Karpas-422 (cell line): ENCODE measurements around the gene SHOX. TPM values are rescaled to one million over a fixed set of nuclear protein-coding genes. Genes with fewer than 3 reads are reported as not detected.

Experiments used
- DNase-seq: peaks from one replicate; pipeline ENCODE4 v3.0.0-alpha.2; 2015
- H2AFZ ChIP-seq: fragments of 200-600 bp; sonication (generic); 2 replicates; pipeline ENCODE4 v1.6.1; 2014; ENCODE audit warnings: antibody characterized with exemption, low read length, mixed read lengths
- H3K27ac ChIP-seq: fragments of 200-600 bp; sonication (generic); 2 replicates; pipeline ENCODE4 v1.5.1; 2014; ENCODE audit warnings: mild to moderate bottlenecking, low read length, moderate library complexity
- H3K27me3 ChIP-seq: fragments of 200-600 bp; sonication (generic); 2 replicates; pipeline ENCODE4 v1.6.1; 2014; ENCODE audit warnings: low read length, mixed read lengths
- H3K36me3 ChIP-seq: fragments of 200-600 bp; sonication (generic); 2 replicates; pipeline ENCODE4 v1.6.1; 2014; ENCODE audit warnings: low read length, mixed read lengths; ENCODE audit not compliant: insufficient read depth
- H3K4me1 ChIP-seq: fragments of 200-600 bp; sonication (generic); 2 replicates; pipeline ENCODE4 v1.6.1; 2014; ENCODE audit warnings: mild to moderate bottlenecking, low read length, mixed read lengths
- H3K4me2 ChIP-seq: fragments of 200-600 bp; sonication (generic); 2 replicates; pipeline ENCODE4 v1.6.1; 2014; ENCODE audit warnings: low read length, low read depth, mild to moderate bottlenecking; ENCODE audit not compliant: poor library complexity, severe bottlenecking
- H3K4me3 ChIP-seq: fragments of 200-600 bp; sonication (generic); 2 replicates; pipeline ENCODE4 v1.5.1; 2014; ENCODE audit warnings: mild to moderate bottlenecking, antibody characterized with exemption, low read length, mixed read lengths
- H3K79me2 ChIP-seq: fragments of 200-600 bp; sonication (generic); 2 replicates; pipeline ENCODE4 v1.6.1; 2014; ENCODE audit warnings: mild to moderate bottlenecking, low read length, mixed read lengths
- H3K9ac ChIP-seq: fragments of 200-600 bp; sonication (generic); 2 replicates; pipeline ENCODE4 v1.6.0; 2014; ENCODE audit warnings: low read length
- H3K9me2 ChIP-seq: fragments of 200-600 bp; sonication (generic), shearing (Covaris generic); replicated peaks from 2 replicates; pipeline ENCODE4 v1.6.0; 2014; ENCODE audit warnings: mild to moderate bottlenecking, low read length, moderate library complexity; ENCODE audit not compliant: insufficient read depth
- H3K9me3 ChIP-seq: fragments of 300-700, 200-600 bp; sonication (generic); 2 replicates; pipeline ENCODE4 v1.6.1; 2014; ENCODE audit warnings: low read length, mixed read lengths
- H4K20me1 ChIP-seq: fragments of 200-600 bp; sonication (generic); 2 replicates; pipeline ENCODE4 v1.6.1; 2014; ENCODE audit warnings: mild to moderate bottlenecking, antibody characterized with exemption, low read length, low read depth; ENCODE audit not compliant: insufficient read depth
- total RNA-seq: library from RNA; depleted of rRNA; stranded (reverse); fragments of >200 nt; shearing (Covaris generic); gene quantifications from 2 replicates; pipeline ENCODE4 v1.2.3, GENCODE V29; 2014; ENCODE audit warnings: low replicate concordance

Gene SHOX
- total RNA-seq, 1 experiment from 2014 or later, result not detected

DNA sequence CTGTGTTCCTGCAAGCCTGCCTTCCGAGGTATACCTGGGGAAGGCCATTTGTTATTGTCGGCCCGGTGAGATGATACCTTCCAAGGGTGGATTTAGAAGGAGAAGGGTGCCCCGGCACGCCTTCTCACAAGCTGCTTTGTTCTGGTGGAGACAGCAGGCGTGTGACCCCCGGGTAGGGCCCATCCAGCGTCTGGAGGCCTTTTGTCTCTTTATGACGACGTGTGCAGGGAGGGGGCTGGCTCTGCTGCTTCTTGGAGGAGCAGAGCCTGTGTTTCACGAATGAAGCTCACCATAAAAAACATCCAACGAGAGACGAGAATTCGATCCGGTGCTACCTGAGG, 45.3 kb downstream of the SHOX start:
- H3K79me2 ChIP-seq, result no peaks in the 10 kb centered on the region
- no peak overlapping the region for H2AFZ ChIP-seq

DNA sequence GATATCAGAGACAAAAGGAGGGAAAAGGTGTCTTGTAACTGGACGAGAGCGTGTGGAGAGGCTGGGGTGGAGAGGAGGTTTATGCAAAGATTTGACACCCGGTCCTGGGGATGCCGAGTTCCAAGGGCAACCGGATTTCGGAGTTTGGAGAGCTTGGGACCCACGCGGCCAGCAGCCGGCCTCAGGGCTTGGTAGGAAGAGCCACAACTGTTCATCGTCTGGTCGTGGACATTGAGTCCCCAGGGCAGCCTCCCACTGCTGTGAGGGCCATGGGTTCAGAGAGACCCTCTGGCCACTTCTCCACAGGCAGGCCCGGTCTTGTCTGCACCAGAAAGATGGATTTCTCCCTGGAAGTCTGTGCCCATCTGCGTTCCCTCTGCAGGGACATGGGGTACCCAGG, 46.8 kb downstream of the SHOX start:
- H3K27me3 ChIP-seq, result no peaks in the 10 kb centered on the region
- no peak overlapping the region for H3K9ac ChIP-seq
- no peaks in the 10 kb centered on the region for H3K4me1 ChIP-seq
- H2AFZ ChIP-seq, result no peak overlapping the region
- H3K79me2 ChIP-seq, result no peaks in the 10 kb centered on the region
- H3K9me2 ChIP-seq, result no peaks in the 10 kb centered on the region
- no peak for DNase-seq
- no peaks in the 10 kb centered on the region for H3K36me3 ChIP-seq
- no peak overlapping the region for H3K27ac ChIP-seq
- no peaks in the 10 kb centered on the region for H4K20me1 ChIP-seq
- no peak overlapping the region for H3K4me2 ChIP-seq
- H3K4me3 ChIP-seq, result no peak overlapping the region
- H3K9me3 ChIP-seq, result no peaks in the 10 kb centered on the region

More for the DNA sequence above, 45.3 kb downstream of the SHOX start:
- Histone ChIP-seq H3K4me2 (no peak overlapping the region), H3K4me1 (no peaks in the 10 kb centered on the region), H4K20me1 (no peaks in the 10 kb centered on the region), H3K36me3 (no peaks in the 10 kb centered on the region), H3K4me3 (no peak overlapping the region), H3K27me3 (no peaks in the 10 kb centered on the region), H3K9me3 (no peaks in the 10 kb centered on the region), H3K9ac (no peak overlapping the region), H3K27ac (no peak overlapping the region), H3K9me2 (no peaks in the 10 kb centered on the region)
- no peak for DNase-seq

DNA sequence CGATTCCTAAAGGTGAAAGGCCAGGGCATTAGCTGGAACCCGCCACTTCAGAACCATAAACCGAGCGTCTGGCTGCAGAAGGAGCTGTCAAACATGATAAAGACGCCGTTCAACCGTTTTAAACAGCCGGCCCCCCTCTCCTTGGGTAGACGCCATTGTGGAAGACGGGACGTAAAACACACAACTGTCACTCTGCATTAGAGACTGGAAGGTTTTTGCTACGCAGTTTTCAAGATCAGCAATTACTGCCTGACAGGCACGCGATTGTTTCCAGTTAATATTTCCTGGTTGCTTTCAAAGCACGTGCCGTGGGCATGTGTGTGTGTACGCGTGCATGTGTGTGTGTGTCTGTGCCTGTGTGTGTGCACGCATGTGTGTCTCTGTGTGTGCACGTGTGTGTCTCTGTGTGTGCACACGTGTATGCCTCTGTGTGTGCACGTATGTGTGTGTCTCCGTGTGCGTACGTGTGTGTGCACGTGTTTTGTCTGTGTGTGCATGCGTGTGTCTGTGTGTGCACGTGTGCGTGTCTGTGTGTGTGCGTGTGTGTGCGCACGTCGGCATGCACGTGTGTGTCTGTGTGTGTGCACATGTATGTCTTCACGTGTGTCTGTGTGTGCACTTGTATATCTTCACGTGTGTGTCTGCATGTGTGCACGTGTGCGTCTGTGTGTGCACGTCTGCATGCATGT, 48.8 kb downstream of the SHOX start:
- Histone ChIP-seq H3K79me2 (no peaks in the 10 kb centered on the region), H3K4me1 (peaks cover 7% of the 10 kb centered on the region), H3K9me2 (no peaks in the 10 kb centered on the region), H3K9ac (no peak overlapping the region), H3K27me3 (no peaks in the 10 kb centered on the region), H4K20me1 (no peaks in the 10 kb centered on the region), H3K4me2 (no peak overlapping the region), H3K9me3 (no peaks in the 10 kb centered on the region), H3K27ac (no peak overlapping the region), H3K36me3 (no peaks in the 10 kb centered on the region), H3K4me3 (no peak overlapping the region), H2AFZ (no peak overlapping the region)
- no peak for DNase-seq

DNA sequence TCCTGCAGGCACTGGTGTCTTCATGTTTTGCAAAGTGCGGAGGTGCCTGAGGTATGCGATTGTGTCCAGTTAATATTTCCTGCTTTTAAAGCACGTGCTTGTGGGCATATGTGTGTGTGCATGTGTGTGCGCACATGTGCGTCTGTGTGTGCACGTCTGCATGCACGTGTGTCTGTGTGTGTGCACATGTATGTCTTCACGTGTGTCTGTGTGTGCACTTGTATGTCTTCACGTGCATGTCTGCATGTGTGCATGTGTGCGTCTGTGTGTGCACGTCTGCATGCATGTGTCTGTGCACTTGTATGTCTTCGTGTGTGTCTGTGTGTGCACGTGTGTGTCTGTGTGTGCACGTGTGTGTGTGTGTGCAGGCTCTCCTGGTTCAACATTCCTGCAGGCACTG, 49.5 kb downstream of the SHOX start:
- H3K4me3 ChIP-seq, result no peak overlapping the region
- H3K4me2 ChIP-seq, result no peak overlapping the region
- DNase-seq, result no peak
- H3K27ac ChIP-seq, result no peak overlapping the region
- no peaks in the 10 kb centered on the region for H3K79me2 ChIP-seq
- no peaks in the 10 kb centered on the region for H3K36me3 ChIP-seq
- peaks cover 13% of the 10 kb centered on the region for H3K4me1 ChIP-seq
- no peaks in the 10 kb centered on the region for H3K27me3 ChIP-seq
- H3K9ac ChIP-seq, result no peak overlapping the region
- H3K9me3 ChIP-seq, result no peaks in the 10 kb centered on the region
- H3K9me2 ChIP-seq, result no peaks in the 10 kb centered on the region
- H2AFZ ChIP-seq, result no peak overlapping the region
- H4K20me1 ChIP-seq, result no peaks in the 10 kb centered on the region

DNA sequence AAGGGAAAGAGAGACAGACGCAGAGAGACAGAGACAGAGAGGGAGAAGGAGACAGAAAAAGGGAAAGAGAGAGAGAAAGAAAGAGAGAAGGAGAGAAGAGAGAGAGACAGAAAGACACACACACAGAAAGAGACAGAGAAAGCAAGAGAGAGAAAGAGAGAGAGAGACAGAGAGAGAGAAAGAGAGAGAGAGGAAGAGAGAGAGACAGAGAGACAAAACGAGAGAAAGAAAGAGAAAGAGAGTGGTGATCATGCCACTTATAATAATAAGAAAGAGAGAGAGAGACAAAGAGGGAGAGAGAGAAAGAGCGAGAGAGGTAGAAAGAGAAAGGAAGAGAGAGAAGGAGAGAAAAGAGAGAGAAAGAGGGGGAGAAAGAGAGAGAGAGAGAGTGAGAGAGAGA, 51.4 kb downstream of the SHOX start:
- no peak overlapping the region for H3K4me3 ChIP-seq
- H3K9me3 ChIP-seq, result no peaks in the 10 kb centered on the region
- H4K20me1 ChIP-seq, result no peaks in the 10 kb centered on the region
- peaks cover 14% of the 10 kb centered on the region for H3K4me1 ChIP-seq
- no peaks in the 10 kb centered on the region for H3K36me3 ChIP-seq
- H3K27ac ChIP-seq, result no peak overlapping the region
- no peaks in the 10 kb centered on the region for H3K79me2 ChIP-seq
- no peaks in the 10 kb centered on the region for H3K27me3 ChIP-seq
- H3K4me2 ChIP-seq, result no peak overlapping the region
- H3K9me2 ChIP-seq, result no peaks in the 10 kb centered on the region
- no peak for DNase-seq
- H3K9ac ChIP-seq, result no peak overlapping the region
- no peak overlapping the region for H2AFZ ChIP-seq

DNA sequence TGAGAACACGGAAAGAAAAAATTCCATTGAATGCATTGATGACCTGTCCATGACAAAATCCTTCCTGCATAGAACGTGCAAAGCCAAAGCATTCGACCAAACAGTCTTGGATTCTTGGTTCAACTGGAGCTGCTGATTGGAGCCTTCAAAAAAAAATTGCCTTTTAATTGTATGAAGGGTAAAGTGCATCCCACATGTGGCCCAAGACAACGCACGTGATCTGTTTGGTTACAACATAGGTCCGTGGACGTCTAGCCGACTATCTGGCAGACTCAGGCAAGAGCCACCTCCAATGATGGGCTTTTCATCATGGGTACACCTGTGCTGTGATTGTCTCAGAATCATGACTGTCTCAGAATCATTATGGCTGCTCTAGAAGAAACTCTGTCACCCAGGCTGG, 52.3 kb downstream of the SHOX start:
- Histone ChIP-seq H3K9me2 (no peaks in the 10 kb centered on the region), H3K79me2 (no peaks in the 10 kb centered on the region), H3K9me3 (no peaks in the 10 kb centered on the region), H3K27me3 (no peaks in the 10 kb centered on the region), H3K36me3 (no peaks in the 10 kb centered on the region), H3K4me3 (no peak overlapping the region), H3K4me2 (no peak overlapping the region), H3K27ac (no peak overlapping the region), H2AFZ (no peak overlapping the region), H3K4me1 (peaks cover 14% of the 10 kb centered on the region), H3K9ac (no peak overlapping the region), H4K20me1 (no peaks in the 10 kb centered on the region)
- no peak for DNase-seq

DNA sequence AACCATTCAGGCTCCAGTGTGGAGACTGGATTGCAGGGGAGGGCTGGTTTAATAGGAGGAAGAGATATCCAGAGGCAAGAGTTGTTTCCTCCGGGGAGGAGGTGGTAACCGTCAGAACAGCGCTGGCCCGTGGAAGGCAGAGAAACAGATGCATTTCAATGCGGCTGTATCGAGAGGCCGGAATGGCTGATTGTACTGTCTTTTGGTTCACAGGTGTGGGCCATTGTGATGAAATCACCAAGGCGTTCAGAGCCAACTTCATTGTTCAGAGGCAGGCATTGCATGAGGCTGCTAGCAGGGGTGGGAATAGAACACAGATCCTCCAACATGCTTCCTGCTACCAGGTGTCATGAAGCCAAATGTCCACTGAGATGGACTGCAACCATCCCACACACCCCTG, 53.0 kb downstream of the SHOX start:
- Histone ChIP-seq H3K9me2 (no peaks in the 10 kb centered on the region), H3K4me3 (no peak overlapping the region), H3K36me3 (no peaks in the 10 kb centered on the region), H3K79me2 (no peaks in the 10 kb centered on the region), H3K9me3 (no peaks in the 10 kb centered on the region), H3K27me3 (no peaks in the 10 kb centered on the region), H3K9ac (no peak overlapping the region), H3K4me2 (no peak overlapping the region), H2AFZ (no peak overlapping the region), H3K4me1 (peaks cover 14% of the 10 kb centered on the region), H4K20me1 (no peaks in the 10 kb centered on the region), H3K27ac (no peak overlapping the region)
- DNase-seq, result no peak

DNA sequence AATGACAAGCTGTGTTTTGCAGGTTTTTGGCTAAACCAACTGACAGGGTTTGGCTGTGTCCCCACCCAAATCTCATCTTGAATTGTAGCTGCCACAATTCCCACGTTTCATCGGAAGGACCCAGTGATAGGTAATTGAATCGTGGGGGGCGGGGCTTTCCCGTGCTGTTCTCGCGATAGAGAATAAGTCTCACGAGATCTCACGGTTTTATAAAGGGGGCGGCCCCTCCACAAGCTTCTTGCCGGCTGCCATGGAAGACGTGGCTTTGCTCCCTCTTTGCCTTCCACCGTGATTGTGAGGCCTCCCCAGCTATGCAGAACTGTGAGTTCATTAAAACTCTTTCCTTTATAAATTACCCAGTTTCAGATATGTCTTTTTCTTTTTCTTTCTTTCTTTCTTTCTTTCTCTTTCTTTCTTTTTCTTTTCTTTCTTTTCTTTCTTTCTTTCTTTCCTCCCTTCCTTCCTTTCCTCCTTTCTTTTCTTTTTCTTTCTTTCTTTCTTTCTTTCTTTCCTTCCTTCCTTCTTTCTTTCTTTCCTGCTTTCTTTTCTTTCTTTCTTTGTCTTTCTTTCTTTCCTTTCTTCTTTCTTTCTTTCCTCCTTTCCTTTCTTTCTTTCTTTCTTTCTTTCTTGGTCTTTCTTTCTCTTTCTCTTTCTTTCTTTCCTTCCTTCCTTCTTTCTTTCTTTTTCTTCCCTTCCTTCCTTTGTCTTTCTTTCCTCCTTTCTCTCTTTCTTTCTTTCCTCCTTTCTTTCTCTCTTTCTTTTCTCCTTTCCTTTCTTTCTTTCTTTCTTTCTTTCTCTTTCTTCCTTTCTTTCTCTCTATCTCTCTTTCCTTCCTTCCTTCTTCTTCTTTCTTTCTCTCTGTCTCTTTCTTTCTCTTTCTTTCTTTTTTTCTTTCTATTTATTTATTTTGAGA, 54.8 kb downstream of the SHOX start:
- no peaks in the 10 kb centered on the region for H3K36me3 ChIP-seq
- no peak overlapping the region for H3K27ac ChIP-seq
- no peak for DNase-seq
- no peaks in the 10 kb centered on the region for H4K20me1 ChIP-seq
- peaks cover 14% of the 10 kb centered on the region for H3K4me1 ChIP-seq
- H3K9me2 ChIP-seq, result no peaks in the 10 kb centered on the region
- H3K9ac ChIP-seq, result no peak overlapping the region
- H2AFZ ChIP-seq, result no peak overlapping the region
- H3K79me2 ChIP-seq, result no peaks in the 10 kb centered on the region
- no peaks in the 10 kb centered on the region for H3K27me3 ChIP-seq
- no peak overlapping the region for H3K4me2 ChIP-seq
- no peak overlapping the region for H3K4me3 ChIP-seq
- H3K9me3 ChIP-seq, result no peaks in the 10 kb centered on the region; the same call in 1 of the 2 replicates
